Stimulated activated CD8-positive, alpha-beta memory T cell treated with anti-CD3 and anti-CD28 coated beads, Interleukin-12 subunit alpha, Interleukin-12 subunit beta, amount 100 ng/mL, for 1 hour (primary cell): ENCODE results near the gene DCXR.

Source experiments
- DNase-seq: peaks from one replicate; pipeline ENCODE4 v3.0.0-alpha.2; 2020; ENCODE audit warnings: low read depth

DCXR gene

GRCh38 chr17:81998212-81998611 is 39.3 kb downstream of the DCXR start:
- DNase-seq = no peak

- no peak for DNase-seq
Measured at GRCh38 chr17:81996757-81997441, 40.6 kb downstream of the DCXR start.

- DNase-seq = no peak
Measured at GRCh38 chr17:81996232-81996756, 41.2 kb downstream of the DCXR start.

GRCh38 chr17:81995463-81996231 is 41.9 kb downstream of the DCXR start:
- DNase-seq = no peak

GRCh38 chr17:81994593-81995462 is 42.7 kb downstream of the DCXR start:
- DNase-seq = no peak

- no peak for DNase-seq
Measured at GRCh38 chr17:81993729-81994592, 43.5 kb downstream of the DCXR start.

GRCh38 chr17:81992306-81993102 is 45.0 kb downstream of the DCXR start:
- no peak for DNase-seq

GRCh38 chr17:81991684-81992305 is 45.7 kb downstream of the DCXR start:
- no peak for DNase-seq

GRCh38 chr17:81990836-81991683 is 46.4 kb downstream of the DCXR start:
- no peak for DNase-seq

- DNase-seq = no peak
Measured at GRCh38 chr17:81987161-81987770, 50.2 kb downstream of the DCXR start.

- no peak for DNase-seq
Measured at GRCh38 chr17:81986606-81987005, 50.9 kb downstream of the DCXR start.
